ENCODE measurements around the gene TCEA2.

Gene TCEA2

DNA sequence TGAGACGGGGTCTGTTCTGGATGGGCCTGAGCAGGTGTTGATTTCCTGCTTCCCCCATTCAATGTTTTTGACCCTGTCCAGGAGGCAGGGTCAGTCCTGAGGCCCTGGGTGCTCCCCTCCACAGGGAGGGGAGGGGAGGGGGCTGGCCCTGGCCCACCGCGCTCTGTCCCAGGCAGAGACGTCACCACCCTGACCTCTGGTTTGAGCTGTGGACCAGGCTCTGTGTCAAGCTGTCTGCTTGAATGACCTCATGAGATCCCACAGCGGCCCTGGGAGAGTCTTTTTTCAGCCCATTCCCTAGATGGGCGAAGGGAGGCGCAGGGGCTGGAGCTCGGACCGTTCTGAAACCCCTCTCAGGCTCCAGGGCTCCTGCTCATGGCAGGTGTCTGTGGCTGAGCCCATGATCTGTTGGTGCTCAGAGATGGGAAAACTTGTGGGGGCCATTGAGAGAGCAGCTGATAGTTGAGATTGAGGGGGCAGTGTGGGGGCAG lies 30.1 kb downstream of the TCEA2 start:
- no peak for DNase-seq (ENCODE audit: low read depth)

- DNase-seq (ENCODE audit: low read depth): no peak
These were observed 32.5 kb downstream of the TCEA2 start for GRCh38 chr20:64095455-64095854.

GRCh38 chr20:64095927-64096326 lies 32.9 kb downstream of the TCEA2 start:
- no peak for DNase-seq (ENCODE audit: low read depth)

GRCh38 chr20:64096535-64096934 lies 33.5 kb downstream of the TCEA2 start:
- DNase-seq (ENCODE audit: low read depth): no peak

GRCh38 chr20:64098471-64099013 lies 35.5 kb downstream of the TCEA2 start:
- no peak for DNase-seq (ENCODE audit: low read depth)

DNA sequence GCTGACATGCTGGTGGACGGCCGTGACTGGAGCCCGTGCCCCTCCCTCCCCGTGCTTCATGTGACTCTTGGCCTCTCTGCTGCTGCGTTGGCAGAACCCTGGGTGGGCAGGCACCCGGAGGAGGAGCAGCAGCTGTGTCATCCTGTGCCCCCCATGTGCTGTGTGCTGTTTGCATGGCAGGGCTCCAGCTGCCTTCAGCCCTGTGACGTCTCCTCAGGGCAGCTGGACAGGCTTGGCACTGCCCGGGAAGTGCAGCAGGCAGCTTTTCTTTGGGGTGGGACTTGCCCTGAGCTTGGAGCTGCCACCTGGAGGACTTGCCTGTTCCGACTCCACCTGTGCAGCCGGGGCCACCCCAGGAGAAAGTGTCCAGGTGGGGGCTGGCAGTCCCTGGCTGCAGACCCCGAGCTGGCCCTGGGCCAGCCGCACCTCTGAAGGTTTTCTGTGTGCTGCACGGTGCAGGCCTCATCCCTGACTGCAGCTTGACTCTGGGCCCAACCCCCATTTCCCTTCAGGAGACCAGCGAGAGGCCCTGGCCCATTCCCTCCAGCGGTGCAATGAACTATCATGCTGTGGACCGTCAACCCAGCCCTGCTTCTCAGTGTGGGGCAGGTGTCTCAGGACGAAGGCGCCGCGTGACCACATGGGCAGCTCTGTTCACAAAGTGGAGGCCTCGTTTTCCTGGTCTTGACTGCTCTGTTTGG lies 36.2 kb downstream of the TCEA2 start:
- DNase-seq (ENCODE audit: low read depth): no peak

GRCh38 chr20:64099880-64100565 lies 37.0 kb downstream of the TCEA2 start:
- no peak for DNase-seq (ENCODE audit: low read depth)

DNA sequence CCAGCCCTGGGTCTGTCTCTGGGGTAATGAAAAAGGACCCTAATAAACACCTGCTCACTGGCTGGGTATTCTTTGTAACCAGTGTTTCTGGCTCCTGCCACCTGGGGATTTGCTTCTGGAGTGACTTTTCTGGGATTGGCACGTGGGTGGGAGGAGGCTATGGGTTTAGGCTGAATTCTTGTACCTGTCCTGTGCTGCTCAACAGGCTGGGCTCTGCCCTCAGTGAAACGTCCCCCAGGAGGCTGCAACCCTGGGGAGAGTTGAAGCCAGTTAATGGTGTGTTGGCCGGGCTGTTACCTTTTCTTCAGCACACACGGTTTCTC lies 37.5 kb downstream of the TCEA2 start:
- DNase-seq (ENCODE audit: low read depth): no peak

DNA sequence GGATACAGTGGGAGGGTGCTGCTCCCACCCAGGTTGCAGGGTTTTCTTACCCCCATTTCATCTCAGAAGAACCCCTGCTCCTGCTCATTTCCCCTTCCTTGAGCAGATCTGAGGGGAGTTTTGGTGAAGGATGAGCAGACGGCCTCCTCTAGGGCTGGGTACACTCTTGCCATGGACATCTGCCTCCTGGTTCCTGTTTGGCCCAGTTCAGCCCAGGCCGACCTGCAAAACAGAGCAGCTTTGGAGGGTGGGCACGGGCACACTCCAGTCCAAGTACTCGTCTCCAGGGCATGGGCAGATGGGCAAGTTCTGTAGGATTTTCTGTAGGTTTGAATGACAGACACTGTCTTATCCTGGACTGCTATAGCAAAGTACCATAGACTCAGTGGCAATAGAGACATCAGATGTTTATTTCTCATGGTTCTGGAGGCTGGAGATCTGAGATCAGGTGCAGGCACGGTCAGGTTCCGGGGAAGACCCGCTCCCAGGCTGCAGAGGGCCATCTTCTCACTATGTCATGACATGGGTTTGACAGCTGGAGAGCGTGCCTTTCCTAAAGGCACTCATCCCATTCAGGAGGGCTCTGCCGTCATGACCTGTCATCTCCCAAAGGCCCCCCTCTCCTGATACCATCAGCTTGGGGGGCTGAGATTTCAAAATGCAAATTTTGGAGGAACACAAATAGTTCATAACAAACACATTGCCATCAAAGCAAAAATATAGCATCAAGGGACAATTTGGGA lies 38.1 kb downstream of the TCEA2 start:
- DNase-seq (ENCODE audit: low read depth): no peak

DNA sequence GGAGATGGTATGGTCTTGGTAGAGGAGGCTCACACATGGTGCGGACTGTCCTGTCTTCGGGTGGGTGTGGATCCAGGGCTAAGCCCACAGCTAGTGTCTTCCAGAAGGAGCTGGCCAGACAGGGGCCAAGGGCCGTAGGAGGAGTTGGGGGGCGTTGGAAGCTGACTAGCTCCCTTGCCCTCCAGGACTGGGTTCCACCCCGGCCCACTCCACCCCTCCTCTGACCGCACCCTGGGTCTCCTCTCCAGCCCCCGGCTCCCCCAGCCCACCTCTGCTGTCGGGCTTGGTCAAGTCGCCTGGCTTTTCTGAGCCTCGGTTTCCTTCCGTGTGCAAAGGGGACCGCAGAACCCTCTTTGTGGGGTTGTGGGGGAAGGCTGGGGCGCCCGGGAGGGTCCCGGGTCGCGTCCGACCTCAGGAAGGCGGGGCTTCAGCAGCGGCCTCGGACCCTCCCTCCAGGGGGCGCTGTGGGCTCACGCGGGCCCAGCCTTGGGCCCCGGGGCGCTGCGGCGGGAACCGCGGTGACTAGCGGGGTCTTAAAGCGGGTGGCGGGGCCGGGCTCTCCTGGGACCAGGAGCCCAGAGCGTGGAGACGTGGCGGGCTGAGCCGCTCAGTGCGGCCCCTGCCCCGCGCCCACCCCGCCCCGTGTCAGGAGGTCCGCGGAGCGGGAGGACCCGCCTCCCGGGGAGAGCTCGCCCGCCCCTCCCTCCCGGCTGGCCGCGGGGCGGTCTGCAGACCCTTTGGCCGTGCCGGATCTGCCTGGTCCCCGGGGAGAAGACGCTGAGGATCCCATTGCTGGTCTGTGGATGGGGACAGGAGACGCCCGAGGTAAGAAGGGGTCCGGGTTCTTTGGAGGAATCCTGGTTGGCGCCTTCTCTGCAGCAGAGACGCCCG lies 39.0 kb downstream of the TCEA2 start:
- DNase-seq (ENCODE audit: low read depth): no peak

GRCh38 chr20:64102647-64103354 lies 39.8 kb downstream of the TCEA2 start:
- DNase-seq (ENCODE audit: low read depth): no peak

GRCh38 chr20:64103871-64104666 lies 41.1 kb downstream of the TCEA2 start:
- no peak for DNase-seq (ENCODE audit: low read depth)

- no peak for DNase-seq (ENCODE audit: low read depth)
These were observed 41.9 kb downstream of the TCEA2 start for GRCh38 chr20:64104667-64105451.

GRCh38 chr20:64105846-64106434 lies 42.9 kb downstream of the TCEA2 start:
- DNase-seq (ENCODE audit: low read depth): no peak

- no peak for DNase-seq (ENCODE audit: low read depth)
These were observed 43.5 kb downstream of the TCEA2 start for GRCh38 chr20:64106435-64106961.

GRCh38 chr20:64106981-64107735 lies 44.2 kb downstream of the TCEA2 start, which contains the start of gene NPBWR2:
NPBWR2 (minus strand) TSS chr20:64107565; CDS start chr20:64106831, 734 bp downstream.
- DNase-seq (ENCODE audit: low read depth): no peak

- no peak for DNase-seq (ENCODE audit: low read depth)
These were observed 44.9 kb downstream of the TCEA2 start for GRCh38 chr20:64107736-64108457.

Measured in stromal cell of bone marrow (primary cell).